HG02623 (cell line): Measurements from ENCODE around the gene KLC4.

Experiments used
- ATAC-seq: cut with Tn5 transposase; IDR thresholded peaks from one replicate; pipeline ENCODE4 v1.9.1; 2021; ENCODE audit warnings: moderate library complexity; ENCODE audit not compliant: unreplicated experiment

KLC4 gene

GRCh38 chr6:43120944-43121913 is 61.8 kb downstream of the KLC4 start:
- no peak for ATAC-seq

- no peak for ATAC-seq
Observed at GRCh38 chr6:43122146-43122545, 62.7 kb downstream of the KLC4 start.

DNA sequence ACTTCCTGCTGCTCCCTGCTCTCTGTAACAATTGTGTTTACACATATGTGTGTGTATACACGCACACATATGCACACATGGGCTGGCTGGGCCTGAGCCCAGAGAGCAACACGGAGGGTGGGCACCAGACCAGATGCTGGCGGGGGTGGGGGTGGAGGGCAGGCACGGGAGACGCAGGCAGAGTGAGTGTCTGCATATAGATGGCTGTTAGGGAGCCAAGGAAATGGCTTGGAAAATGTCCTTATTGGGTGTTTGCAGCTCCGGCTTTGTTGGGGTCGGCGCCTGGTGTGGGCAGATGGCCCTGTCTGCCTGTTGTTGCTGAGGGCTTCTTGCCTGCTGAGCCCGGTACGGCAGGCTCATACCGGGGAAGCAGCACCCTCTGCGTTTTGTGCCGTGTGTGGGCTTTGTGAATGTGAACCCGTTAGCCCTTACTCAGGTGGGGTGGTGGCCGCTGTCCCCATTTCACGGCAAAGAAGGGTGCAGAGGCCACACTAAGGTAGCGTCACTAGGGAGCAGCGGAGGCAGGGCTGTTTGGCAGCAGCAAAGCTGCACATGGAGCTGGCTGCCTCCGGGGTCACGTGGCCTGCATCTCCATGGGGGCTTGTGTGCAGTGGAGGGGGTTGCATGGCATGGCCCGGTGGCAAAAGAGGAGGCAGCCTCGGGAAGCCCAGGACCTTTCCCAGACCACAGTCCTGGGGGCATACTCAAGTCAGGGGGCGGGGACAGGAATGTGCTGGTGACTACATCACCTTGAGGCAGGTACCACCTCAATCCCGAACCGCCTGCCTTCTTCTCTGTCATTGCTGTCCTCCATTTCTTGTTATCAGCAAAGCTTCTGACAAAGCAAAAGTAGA is 64.3 kb downstream of the KLC4 start:
- no peak for ATAC-seq

DNA sequence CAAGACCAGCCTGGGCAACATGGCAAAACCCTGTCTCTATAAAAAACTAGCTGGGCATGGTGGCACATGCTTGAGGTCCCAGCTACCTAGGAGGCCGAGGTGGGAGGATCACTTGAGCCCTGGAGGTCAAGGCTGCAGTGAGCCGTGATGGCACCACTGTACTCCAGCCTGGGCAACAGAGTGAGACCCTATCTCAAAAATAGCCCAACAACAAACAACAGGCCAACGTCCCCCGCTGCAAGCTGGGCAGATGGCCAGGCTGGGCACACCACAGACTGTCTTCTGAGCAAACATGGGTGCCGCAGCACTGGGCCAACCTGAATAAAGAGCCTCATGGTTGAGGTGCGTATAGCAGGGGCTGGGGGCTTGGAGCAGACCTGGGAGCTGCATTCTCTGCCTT is 65.0 kb downstream of the KLC4 start:
- no peak for ATAC-seq
